Stimulated activated CD4-positive, alpha-beta T cell treated with anti-CD3 and anti-CD28 coated beads, Interleukin-1b, Interleukin-23, amount 100 ng/mL, for 1 hour (primary cell): ENCODE results near the gene BHLHE23.
A peak's percentile ranks its signal among the peaks of the same experiment; 100 is the strongest.

ENCODE experiments used
- DNase-seq, 2 donors: peaks; one replicate each; pipeline ENCODE4 v3.0.0-alpha.2; 2020; ENCODE audit warnings: low read depth in 2 of 2

BHLHE23 gene

DNA sequence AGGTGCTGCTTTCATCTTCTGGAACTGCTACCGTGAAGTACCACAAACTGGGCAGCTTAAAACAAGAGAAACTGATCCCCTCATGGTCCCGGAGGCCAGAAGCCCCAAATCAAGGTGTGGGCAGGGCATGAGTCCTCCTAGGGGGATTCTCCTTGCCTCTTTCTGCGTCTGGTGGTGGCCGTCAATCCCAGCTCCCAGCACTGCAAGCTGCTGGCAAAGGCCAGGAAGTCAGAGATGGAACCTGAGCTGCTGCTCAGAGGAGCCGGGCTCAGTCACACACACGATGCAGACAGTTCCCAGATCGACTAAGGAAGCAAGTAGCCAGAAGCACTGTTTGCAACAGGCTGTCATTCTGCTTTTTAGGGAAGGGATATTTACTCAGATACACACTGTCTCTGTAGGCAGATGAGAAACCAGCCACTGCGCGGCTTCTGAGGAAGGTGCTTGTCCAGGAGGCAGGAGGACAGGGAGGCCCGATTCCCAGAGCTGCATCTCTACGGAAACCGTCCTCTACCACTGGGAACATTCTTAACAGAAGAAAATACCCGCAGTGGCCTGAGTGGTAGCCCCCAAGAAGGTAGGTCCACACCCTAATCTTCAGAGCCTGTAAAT, 15.5 kb downstream of the BHLHE23 start:
- DNase-seq = no peak

DNA sequence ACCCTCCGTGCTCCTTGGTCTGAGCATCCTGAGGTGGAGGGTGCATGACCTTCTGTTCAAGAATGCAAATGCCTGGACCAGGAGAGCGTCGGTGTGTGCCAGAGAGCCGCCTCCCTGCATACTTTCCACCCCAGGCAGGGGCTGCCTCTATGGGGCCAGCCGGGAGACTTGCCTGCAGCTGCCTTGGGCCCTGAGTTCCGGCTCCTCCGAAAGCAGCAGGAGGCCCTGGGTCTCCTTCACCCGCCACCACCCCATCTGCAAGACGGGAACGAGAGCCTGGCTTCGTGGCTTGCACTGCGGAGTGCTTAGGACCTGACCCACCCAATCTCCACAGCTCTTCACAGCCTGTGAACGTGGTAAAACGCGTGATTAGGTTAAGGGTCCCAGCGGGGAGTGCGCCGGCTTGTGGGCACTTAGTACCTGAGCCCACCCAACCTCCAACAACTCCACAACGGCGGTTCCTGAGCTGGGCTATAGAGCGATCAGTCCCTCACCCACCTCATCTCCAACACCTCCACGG, 16.4 kb downstream of the BHLHE23 start:
- DNase-seq = no peak

- DNase-seq = no peak
These were observed 17.6 kb downstream of the BHLHE23 start for GRCh38 chr20:62989201-62989601.

GRCh38 chr20:62987114-62987513, 19.6 kb downstream of the BHLHE23 start:
- DNase-seq = no peak

DNA sequence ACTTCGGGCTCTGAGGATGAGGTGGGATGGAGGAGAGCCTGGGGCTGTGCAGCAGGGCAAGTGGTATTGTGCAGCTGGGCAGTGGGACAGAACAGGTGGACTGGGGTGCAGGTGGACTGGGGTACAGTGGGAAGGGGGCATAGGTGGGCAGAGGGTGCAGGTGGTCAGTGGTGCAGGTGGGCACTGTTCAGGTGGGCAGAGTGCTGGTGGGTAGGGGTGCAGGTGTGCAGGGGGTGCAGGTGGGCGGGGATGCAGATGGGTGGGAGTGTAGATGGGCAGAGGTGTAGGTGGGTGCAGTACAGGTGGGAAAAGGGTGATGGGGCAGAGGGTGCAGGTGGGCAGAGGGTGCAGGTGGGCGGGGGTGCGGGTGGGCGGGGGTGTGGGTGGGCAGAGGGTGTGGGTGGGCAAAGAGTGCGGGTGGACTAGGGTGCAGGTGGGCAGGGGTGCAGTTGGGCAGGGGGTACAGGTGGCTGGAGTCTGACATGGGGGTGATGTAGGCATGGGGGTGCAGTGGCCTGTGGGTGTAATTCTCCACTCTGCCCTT, 20.4 kb downstream of the BHLHE23 start:
- no peak for DNase-seq

DNA sequence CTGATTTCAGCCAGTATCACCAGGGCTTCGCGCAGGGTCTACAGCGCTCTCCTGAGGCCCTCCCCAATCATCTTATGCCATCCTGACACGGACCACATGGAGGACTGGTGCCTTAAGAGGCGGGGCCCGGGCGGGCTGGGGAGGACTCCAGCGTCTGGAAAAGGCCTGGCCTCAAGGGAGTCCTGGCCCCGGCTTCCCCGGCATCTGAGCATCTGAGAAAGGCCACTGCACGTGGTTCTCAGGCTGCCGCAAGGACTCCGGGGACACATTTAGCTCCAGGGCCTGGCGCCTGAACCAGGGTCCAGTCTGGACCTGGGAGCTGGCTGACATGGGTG, 21.4 kb downstream of the BHLHE23 start:
- DNase-seq = no peak

DNA sequence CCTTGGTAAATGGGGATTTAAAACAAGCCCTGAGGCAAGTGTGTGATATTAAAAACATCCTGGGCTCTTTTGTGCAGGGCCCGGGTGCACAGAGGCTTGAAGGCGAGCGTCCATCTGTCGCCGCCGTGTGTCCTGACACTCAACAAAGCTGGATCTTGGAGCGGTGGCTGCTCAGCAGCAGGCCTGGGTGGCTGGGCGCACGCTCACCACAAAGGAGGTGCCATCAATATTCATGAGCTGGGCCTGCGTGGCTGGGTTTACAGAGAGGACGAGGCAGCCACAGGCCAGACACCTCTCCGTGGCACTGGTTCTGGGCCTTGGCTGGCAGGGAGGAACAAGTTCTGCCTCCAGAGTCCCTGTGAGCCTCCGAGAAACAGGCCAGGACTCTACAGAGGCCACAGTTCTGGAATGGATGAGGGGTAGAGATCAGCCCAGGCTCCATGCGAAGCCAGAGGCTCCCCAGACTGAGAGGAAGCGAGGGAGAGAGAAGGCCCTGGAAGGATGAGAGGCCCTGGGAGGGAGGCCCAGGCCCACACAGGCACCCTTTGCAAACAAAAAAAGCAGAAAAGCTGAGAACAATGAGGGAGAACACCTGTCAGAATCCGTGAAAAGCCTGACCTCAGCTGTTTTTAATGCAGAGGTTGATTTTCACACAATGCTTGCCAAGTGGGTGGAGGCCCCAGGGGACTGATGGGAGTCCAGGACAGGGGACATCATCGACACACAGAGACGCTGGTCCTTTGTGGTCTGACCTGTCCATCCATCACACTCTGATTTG, 21.9 kb downstream of the BHLHE23 start:
- DNase-seq = no peak

DNA sequence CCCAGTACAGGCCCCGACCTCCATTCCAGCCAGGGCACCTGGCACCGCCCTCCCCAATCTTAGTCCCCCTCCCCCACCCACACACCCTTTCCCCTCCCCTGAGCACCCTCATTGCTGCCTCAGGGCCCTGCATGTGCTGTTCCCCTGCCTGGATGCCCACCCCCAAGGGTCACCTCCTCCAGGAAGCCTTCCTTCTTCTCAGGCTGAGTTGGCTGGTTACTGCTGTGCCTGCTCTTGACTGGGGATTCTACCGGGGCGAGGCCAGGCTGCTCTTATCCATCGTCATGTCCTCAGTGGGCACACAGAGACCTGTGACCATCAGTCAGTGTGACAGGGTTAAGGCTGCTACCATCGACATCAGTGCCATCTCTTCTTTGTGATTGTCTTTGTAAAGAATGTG, 23.6 kb downstream of the BHLHE23 start:
- DNase-seq = no peak

DNA sequence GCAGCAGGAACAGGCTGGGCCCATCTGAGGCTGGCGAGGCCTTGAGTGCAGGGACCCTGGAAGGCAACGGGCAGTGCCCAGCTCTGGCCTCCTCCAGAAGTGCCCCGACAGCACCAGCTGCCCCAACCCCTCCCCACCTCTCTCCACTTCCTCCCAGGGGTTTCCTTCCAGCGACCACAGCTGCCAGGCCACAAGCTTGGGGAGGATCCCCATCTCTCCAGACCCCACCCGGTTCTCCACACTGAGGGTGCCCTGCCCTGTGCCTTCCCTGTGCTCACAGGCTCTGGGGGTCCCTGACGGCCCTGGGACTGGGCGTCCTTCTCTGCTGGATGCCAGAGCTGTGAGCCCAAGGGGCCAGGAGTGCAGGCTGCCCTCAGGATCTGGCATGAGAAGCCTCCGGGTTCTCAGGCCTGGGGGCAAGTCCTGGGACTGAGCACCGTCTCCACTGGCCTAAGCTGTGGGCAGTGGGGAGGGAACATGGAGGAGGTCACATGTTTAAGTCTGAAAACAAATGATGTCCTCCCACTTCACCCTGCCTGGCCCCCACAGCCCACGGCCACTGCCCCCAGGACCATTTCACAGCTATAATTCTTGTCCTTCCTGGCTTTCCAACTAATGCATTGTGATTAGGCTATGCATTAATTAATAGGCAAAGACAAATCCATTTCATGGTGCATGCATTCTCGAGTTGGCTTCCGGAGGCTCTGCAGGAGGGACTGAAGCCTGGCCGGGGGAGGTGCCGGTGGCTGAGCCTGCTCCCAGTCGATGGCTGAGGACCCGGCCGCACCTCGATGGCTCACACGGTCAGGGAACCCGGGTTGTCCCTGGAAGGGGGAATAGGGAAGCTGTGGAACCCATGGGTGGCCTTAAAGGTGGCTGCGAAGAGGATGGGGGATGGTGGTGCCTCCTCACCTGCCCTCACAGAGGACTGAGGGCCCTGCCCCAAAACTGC, 24.4 kb downstream of the BHLHE23 start:
- DNase-seq = no peak

GRCh38 chr20:62980970-62981369, 25.8 kb downstream of the BHLHE23 start:
- no peak for DNase-seq

- DNase-seq = no peak
These were observed 26.3 kb downstream of the BHLHE23 start for GRCh38 chr20:62980380-62980960.

DNA sequence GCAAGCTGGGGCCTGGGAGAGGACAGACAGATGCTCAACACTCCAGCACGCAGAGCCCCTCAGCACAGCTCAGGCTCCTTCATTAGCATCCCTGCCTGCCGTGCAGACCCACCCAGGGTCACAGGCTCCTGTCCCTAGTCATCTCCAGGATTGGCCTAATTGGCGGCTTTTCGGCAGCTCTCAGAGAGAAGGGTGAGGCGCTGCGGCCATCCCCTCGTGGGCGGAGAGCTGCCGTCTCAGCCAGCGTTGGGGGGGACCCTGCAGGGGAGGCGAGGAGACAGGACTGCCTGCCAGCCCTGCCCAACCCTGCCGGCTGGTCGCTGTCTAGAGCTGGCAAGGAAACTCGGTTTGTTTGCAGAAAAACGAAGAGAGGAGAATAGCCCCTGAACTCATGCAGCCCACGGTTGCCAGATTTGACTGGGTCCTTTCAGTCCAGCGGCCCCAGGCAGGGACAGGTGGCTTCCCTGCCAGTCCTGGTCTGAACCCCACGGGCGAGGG, 26.8 kb downstream of the BHLHE23 start:
- no peak for DNase-seq

DNA sequence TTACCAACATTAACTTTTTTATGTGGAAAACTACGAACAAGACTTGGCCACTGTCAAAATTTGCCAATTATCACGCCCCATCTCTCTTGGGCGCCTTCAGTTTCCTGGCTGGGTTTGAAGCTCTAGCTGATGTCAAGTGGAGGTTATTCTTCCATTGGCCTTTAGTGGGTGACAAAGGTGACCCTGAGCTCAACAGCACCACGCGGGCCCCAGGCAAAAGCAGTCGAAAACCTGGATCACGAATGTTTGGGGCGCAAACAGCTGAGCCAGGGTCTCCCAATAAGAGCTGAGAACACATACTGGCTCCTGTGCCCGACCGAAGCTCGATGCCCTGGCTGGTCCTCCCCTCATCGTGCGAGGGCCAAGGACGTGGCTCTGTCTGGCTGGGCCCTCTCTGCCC, 27.5 kb downstream of the BHLHE23 start:
- no peak for DNase-seq

DNA sequence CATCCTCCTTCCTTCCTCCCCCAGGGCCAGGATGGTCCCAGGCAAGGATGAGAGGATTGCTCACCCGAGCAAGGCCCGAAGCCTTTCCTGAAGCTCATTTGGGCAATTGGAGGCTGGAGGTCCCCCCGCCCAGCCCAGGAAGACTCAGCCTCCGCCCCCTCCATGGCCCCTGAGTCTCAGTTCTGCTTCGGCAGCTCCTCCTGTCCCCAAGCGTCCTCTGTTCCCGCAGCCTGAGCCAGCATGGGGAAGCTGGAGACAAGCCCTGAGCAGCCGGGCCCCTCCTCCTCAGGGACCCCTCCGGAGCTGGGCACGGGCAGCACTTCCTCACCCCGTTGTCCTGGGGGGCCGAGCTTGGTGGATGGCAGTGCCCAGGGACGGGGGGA, 28.2 kb downstream of the BHLHE23 start:
- no peak for DNase-seq

- DNase-seq = peak; percentile 61 to 65
These were observed 28.9 kb downstream of the BHLHE23 start for GRCh38 chr20:62977613-62978560.

DNA sequence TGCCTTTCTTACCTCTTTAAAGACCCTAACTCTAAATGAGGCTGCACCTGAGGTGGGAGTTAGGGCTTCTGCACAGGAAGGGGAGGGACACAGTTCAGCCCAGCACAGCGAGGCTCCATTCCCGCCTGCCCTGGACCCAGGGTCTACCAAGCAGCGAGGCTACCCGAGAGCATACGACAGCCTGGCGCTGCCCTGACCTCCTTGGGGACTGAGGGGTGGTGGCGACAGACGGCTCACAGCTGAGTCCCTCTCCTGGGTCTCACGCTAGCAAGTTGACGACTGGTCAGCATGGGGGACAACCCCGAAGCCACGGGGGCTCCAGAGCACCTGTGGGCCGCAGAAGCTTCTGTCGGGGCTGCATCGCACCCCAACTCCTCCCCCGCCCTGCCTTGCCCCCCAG, 29.9 kb downstream of the BHLHE23 start:
- no peak for DNase-seq

GRCh38 chr20:62975812-62976508, 30.8 kb downstream of the BHLHE23 start:
- DNase-seq = no peak

DNA sequence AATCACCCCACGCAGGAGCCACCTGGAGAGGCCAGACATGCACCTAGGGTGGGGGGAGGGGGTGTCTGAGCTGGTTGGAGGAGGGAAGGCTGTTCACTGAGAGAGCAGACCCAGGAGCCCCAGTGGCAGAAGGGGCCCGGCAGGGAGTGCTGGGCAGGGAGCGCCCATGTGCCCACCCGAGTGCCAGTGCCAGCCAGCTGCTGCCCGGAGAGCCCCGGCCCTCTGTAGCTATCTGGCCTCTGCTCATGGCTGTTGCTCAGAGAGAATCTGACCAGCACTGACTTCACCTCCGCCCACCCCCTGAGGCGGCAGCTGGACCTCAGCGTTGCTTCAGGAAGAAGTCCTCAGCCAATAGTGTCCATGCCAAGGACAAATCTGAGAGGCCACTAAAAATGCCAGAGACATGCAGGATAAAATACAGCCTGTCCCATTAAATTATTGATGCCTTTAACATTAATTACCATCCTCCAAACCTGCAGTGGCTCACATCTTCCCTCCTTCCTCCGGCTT, 31.5 kb downstream of the BHLHE23 start:
- DNase-seq = no peak
